K562 (cell line): ENCODE results near the gene CAMK1D. TPM values are rescaled to one million over a fixed set of nuclear protein-coding genes. Genes with fewer than 3 reads are reported as not detected.

Experiments
- CHD1 ChIP-seq: fragments of 200-600 bp; sonication (generic); IDR thresholded peaks from one replicate; pipeline ENCODE4 v1.6.1; 2012; ENCODE audit warnings: mild to moderate bottlenecking, moderate library complexity, low read length, inconsistent platforms
- ZNF407 ChIP-seq: fragments of 450-650 bp; IDR thresholded peaks from 2 replicates; pipeline ENCODE4 v1.6.1; 2016; ENCODE audit warnings: low read depth
- ZNF655 ChIP-seq: fragments of 250-450 bp; sonication (Bioruptor Pico); IDR thresholded peaks from 2 replicates; pipeline ENCODE4 v1.5.0; 2021
- polyA plus RNA-seq, 8 experiments: library from polyadenylated mRNA; depleted of rRNA in 4 of 8; stranded (reverse) in 5 of 8; unstranded in 3 of 8; fragments of >200 nt; fragmentation: Nextera tagmentation in 2 of 8; fragmentation: Illumina TruSeq in 1 of 8; extraction: Ambion mirVana in 2 of 8; extraction: Trizol in 1 of 8; gene quantifications; 2 replicates each; pipeline versions ENCODE4 v1.2.1 to v1.2.3, GENCODE V29; 2011 to 2014; ENCODE audit warnings: inconsistent platforms in 1 of 8, missing spikeins in 1 of 8
- total RNA-seq, 7 experiments: library from RNA; depleted of rRNA in 6 of 7; stranded (reverse); fragments of >200 nt in 6 of 7; fragmentation: Illumina TruSeq in 2 of 7; extraction: Trizol in 2 of 7; gene quantifications; 2 replicates each; pipeline versions ENCODE4 v1.2.1 to v1.2.3, GENCODE V29; 2011 to 2021; ENCODE audit warnings: low replicate concordance in 1 of 7

The CAMK1D gene
- total and polyA plus RNA-seq, 9 of the 15 experiments (the other 6 are each of a cell fraction or from before 2014, with no cell fraction given), result 0.12 to 0.24 (median 0.20) TPM; not detected in 5

GRCh38 chr10:12846718-12847117 lies 497.4 kb downstream of the CAMK1D start (continued):
- TF ChIP-seq ZNF407, result no peak
- no peak for TF ChIP-seq ZNF655
- TF ChIP-seq CHD1, result no peak
